ENCODE measurements around the gene SRSF4. TPM values are rescaled to one million over a fixed set of nuclear protein-coding genes. Genes with fewer than 3 reads are reported as not detected.

The SRSF4 gene
- total and polyA plus RNA-seq, 9 of the 15 experiments (the other 6 are each of a cell fraction or from before 2014, with no cell fraction given): 15.9 to 132 (median 82.0) TPM

GRCh38 chr1:29156543-29157268, 25.0 kb downstream of the SRSF4 start (continued):
- TF ChIP-seq JUND (IDR thresholded peaks at IDR 0.05; ENCODE audit: borderline replicate concordance, low read depth, low read length) (peak; percentile 95), JUND (tag; IDR thresholded peaks at IDR 0.05; ENCODE audit: borderline replicate concordance, low read depth, low read length) (peak; percentile 91; the same call in 2 of the 3 replicates), JUN (IDR thresholded peaks at IDR 0.05; ENCODE audit: borderline replicate concordance, low read depth, low read length) (peak; percentile 83), JUN (CRISPR knock-in tag; IDR thresholded peaks at IDR 0.05; ENCODE audit: borderline replicate concordance) (0 out of 2 replicates have a peak, but pooled peaks have one; percentile 33), FOXA1 (IDR thresholded peaks at IDR 0.05; ENCODE audit: borderline replicate concordance) (no peak), BRF2 (IDR thresholded peaks at IDR 0.05; ENCODE audit: borderline replicate concordance, insufficient read depth, insufficient read length) (no peak), SMARCE1 (IDR thresholded peaks at IDR 0.05) (peak; percentile 98), SRF (CRISPR knock-in tag; IDR thresholded peaks at IDR 0.05) (peak in 1 of 2 experiments; percentile 32; a peak in 1 of 4 replicates), ZBTB1 (CRISPR knock-in tag; IDR thresholded peaks at IDR 0.05; ENCODE audit: borderline replicate concordance, low read depth) (no peak), EGR1 (conservative IDR thresholded peaks at IDR 0.05) (0 out of 2 replicates have a peak, but pooled peaks have one; percentile 14), KDM5B (IDR thresholded peaks at IDR 0.05; ENCODE audit: insufficient replicate concordance, low read depth, low read length) (no peak), FOXJ3 (CRISPR knock-in tag; IDR thresholded peaks at IDR 0.05) (no peak), GTF2B (IDR thresholded peaks at IDR 0.05; ENCODE audit: extremely low read depth, insufficient read length) (no peak), ZNF75A (CRISPR knock-in tag; IDR thresholded peaks at IDR 0.05) (no peak), SMC3 (conservative IDR thresholded peaks at IDR 0.05; ENCODE audit: insufficient read depth, low read depth, low read length) (0 out of 2 replicates have a peak, but pooled peaks have one; percentile 7), GATA2 (CRISPR knock-in tag; IDR thresholded peaks at IDR 0.05) (peak; percentile 98)

Measured in K562 (cell line).